ENCODE measurements around the gene FRMD4B. TPM values are rescaled to one million over a fixed set of nuclear protein-coding genes. Genes with fewer than 3 reads are reported as not detected.

The FRMD4B gene
- polyA plus RNA-seq, 2 of the 4 experiments (the other 2 are of a cell fraction) = 0.92 to 5.9 TPM

GRCh38 chr3:69328963-69329302 is 57.0 kb downstream of the FRMD4B start (continued):
- TF ChIP-seq USF2 (IDR thresholded peaks at IDR 0.05) = no peak
- TF ChIP-seq EP300 (IDR thresholded peaks at IDR 0.05) = no peak
- no peak for TF ChIP-seq BHLHE40 (IDR thresholded peaks at IDR 0.05; ENCODE audit: low read depth, low read length)
- TF ChIP-seq RARB (CRISPR knock-in tag; IDR thresholded peaks at IDR 0.05) = no peak

GRCh38 chr3:69328103-69328962 is 57.6 kb downstream of the FRMD4B start:
- FAIRE-seq (no peak), DNase-seq (ENCODE audit: low read depth in 1 of 2, low spot score in 1 of 2) (no peak), ATAC-seq (no peak)
- no peak for TF ChIP-seq SREBF2 (IDR thresholded peaks at IDR 0.05)
- TF ChIP-seq RNF2 (IDR thresholded peaks at IDR 0.05; ENCODE audit: borderline replicate concordance, low read depth) = no peak
- no peak for TF ChIP-seq JUNB (IDR thresholded peaks at IDR 0.05)
- no peak for TF ChIP-seq FOSL2 (IDR thresholded peaks at IDR 0.05)
- TF ChIP-seq FOSL2 (CRISPR knock-in tag; IDR thresholded peaks at IDR 0.05) = no peak
- TF ChIP-seq EP300 (IDR thresholded peaks at IDR 0.05) = no peak
- CTCF ChIA-PET = interaction anchor here (1.5 kb wide), 1 partner anchor 167 kb away, joined by 6 read pairs; no protein-coding TSS in a partner anchor
- POLR2A ChIA-PET = no interaction called here
- Histone ChIP-seq H3K4me1 (no peaks in the 10 kb centered on the region), H3K4me2 (no peak overlapping the region), H3K4me3 (no peak overlapping the region), H3K9me3 (no peaks in the 10 kb centered on the region), H3K27ac (no peak overlapping the region)
- 81% methylated on average over 4 of the region's 4 CpGs for WGBS (ENCODE audit: missing lambda C conversion rate)

GRCh38 chr3:69326855-69327300 is 59.0 kb downstream of the FRMD4B start:
- Histone ChIP-seq H3K9me3 (no peaks in the 10 kb centered on the region), H3K4me3 (no peak overlapping the region), H3K4me1 (no peaks in the 10 kb centered on the region), H3K27ac (no peak overlapping the region), H3K4me2 (no peak overlapping the region)
- ATAC-seq (no peak), FAIRE-seq (no peak), DNase-seq (ENCODE audit: low read depth in 1 of 2, low spot score in 1 of 2) (no peak)
- TF ChIP-seq ZSCAN20 (CRISPR knock-in tag; IDR thresholded peaks at IDR 0.05) (no peak), ZFP36 (IDR thresholded peaks at IDR 0.05; ENCODE audit: borderline replicate concordance, partially characterized antibody) (no peak), RCOR1 (IDR thresholded peaks at IDR 0.05; ENCODE audit: low read depth, low read length) (no peak), POLR2A (IDR thresholded peaks at IDR 0.05; ENCODE audit: low read length) (no peak), GATA3 (IDR thresholded peaks at IDR 0.05; ENCODE audit: borderline replicate concordance) (no peak), ESRRA (IDR thresholded peaks at IDR 0.05; ENCODE audit: borderline replicate concordance, low read length) (no peak), BHLHE40 (IDR thresholded peaks at IDR 0.05; ENCODE audit: low read depth, low read length) (no peak), SMC3 (IDR thresholded peaks at IDR 0.05) (no peak), NR3C1 (IDR thresholded peaks at IDR 0.05) (no peak)
- CTCF ChIA-PET = interaction anchor here (1.2 kb wide), 1 partner anchor 21 kb away, joined by 3 read pairs; no protein-coding TSS in a partner anchor
- WGBS (ENCODE audit: missing lambda C conversion rate) = 51% methylated on average over 4 of the region's 4 CpGs
- POLR2A ChIA-PET = no interaction called here

- no peak for ATAC-seq
- ChIA-PET CTCF (interaction anchor here (1.0 kb wide), 1 partner anchor 15 kb away, joined by 3 read pairs; no protein-coding TSS in a partner anchor), POLR2A (no interaction called here)
- no peak for DNase-seq (ENCODE audit: low read depth in 1 of 2, low spot score in 1 of 2)
- Histone ChIP-seq H3K4me3 (no peak overlapping the region), H3K4me2 (no peak overlapping the region), H3K4me1 (no peaks in the 10 kb centered on the region), H3K27ac (no peak overlapping the region), H3K9me3 (no peaks in the 10 kb centered on the region)
- TF ChIP-seq CEBPB (IDR thresholded peaks at IDR 0.05) (no peak), TFCP2L1 (CRISPR knock-in tag; IDR thresholded peaks at IDR 0.05) (no peak), ESRRA (IDR thresholded peaks at IDR 0.05; ENCODE audit: borderline replicate concordance, low read length) (no peak), CHD2 (IDR thresholded peaks at IDR 0.05; ENCODE audit: low read length, partially characterized antibody) (no peak)
- FAIRE-seq = no peak
- 73% methylated on average over 2 of the region's 2 CpGs for WGBS (ENCODE audit: missing lambda C conversion rate)
These were observed 60.7 kb downstream of the FRMD4B start for GRCh38 chr3:69325151-69325550.

All from A549 (cell line).